Measurements from ENCODE around the gene FREM2.

FREM2 gene

GRCh38 chr13:38686577-38687245 lies at the start of gene FREM2:
Gene FREM2 (plus strand): TSS chr13:38687077. CDS start chr13:38687345, 268 bp downstream.
- peak; percentile 41 for DNase-seq

- DNase-seq, result no peak
These were observed 49.3 kb upstream of the FREM2 start for GRCh38 chr13:38637576-38637975.

- DNase-seq, result no peak
These were observed 45.5 kb upstream of the FREM2 start for GRCh38 chr13:38641164-38641948.

- no peak for DNase-seq
These were observed 39.6 kb upstream of the FREM2 start for GRCh38 chr13:38647312-38647711.

- no peak for DNase-seq
These were observed 38.0 kb upstream of the FREM2 start for GRCh38 chr13:38648912-38649311.

- DNase-seq, result no peak
These were observed 30.2 kb upstream of the FREM2 start for GRCh38 chr13:38656699-38657098.

- DNase-seq, result no peak
These were observed 29.7 kb upstream of the FREM2 start for GRCh38 chr13:38657191-38657590.

GRCh38 chr13:38658906-38659305 lies 28.0 kb upstream of the FREM2 start:
- no peak for DNase-seq

- DNase-seq, result no peak
These were observed 25.7 kb upstream of the FREM2 start for GRCh38 chr13:38661010-38661675.

- no peak for DNase-seq
These were observed 24.5 kb upstream of the FREM2 start for GRCh38 chr13:38662362-38662761.

- DNase-seq, result no peak
These were observed 22.0 kb upstream of the FREM2 start for GRCh38 chr13:38664906-38665305.

- DNase-seq, result no peak
These were observed 19.3 kb upstream of the FREM2 start for GRCh38 chr13:38667526-38668109.

GRCh38 chr13:38669234-38669964 lies 17.5 kb upstream of the FREM2 start:
- DNase-seq, result no peak

- no peak for DNase-seq
These were observed 16.2 kb upstream of the FREM2 start for GRCh38 chr13:38670627-38671026.

- no peak for DNase-seq
These were observed 14.9 kb upstream of the FREM2 start for GRCh38 chr13:38671980-38672379.

- no peak for DNase-seq
These were observed 12.7 kb upstream of the FREM2 start for GRCh38 chr13:38674208-38674607.

GRCh38 chr13:38680912-38681311 lies 6.0 kb upstream of the FREM2 start:
- DNase-seq, result no peak

GRCh38 chr13:38684714-38685113 lies 2.2 kb upstream of the FREM2 start:
- no peak for DNase-seq

- no peak for DNase-seq
These were observed 1.4 kb upstream of the FREM2 start for GRCh38 chr13:38685431-38685830.

- DNase-seq, result no peak
These were observed 802 bp upstream of the FREM2 start for GRCh38 chr13:38685974-38686576.

GRCh38 chr13:38687246-38688229 lies 661 bp downstream of the FREM2 start:
- DNase-seq, result no peak

Data from DMS79 (cell line).